DMS 273 (cell line): Measurements from ENCODE around the gene CDC6.

Experiments
- DNase-seq: peaks from one replicate; lab custom pipeline; 2025; ENCODE audit not compliant: unreplicated experiment; lab: John Stamatoyannopoulos, UW

The CDC6 gene

GRCh38 chr17:40322358-40323315 lies 35.0 kb downstream of the CDC6 start:
- DNase-seq: peak; percentile 66

GRCh38 chr17:40323391-40324381 lies 36.0 kb downstream of the CDC6 start:
- peak; percentile 60 for DNase-seq

- DNase-seq: no peak
Measured at GRCh38 chr17:40325156-40326013, 37.7 kb downstream of the CDC6 start.

GRCh38 chr17:40326014-40326831 lies 38.5 kb downstream of the CDC6 start:
- DNase-seq: no peak

GRCh38 chr17:40326832-40327199 lies 39.1 kb downstream of the CDC6 start:
- no peak for DNase-seq

GRCh38 chr17:40327244-40327729 lies 39.6 kb downstream of the CDC6 start:
- DNase-seq: no peak

- DNase-seq: peak; percentile 32
Measured at GRCh38 chr17:40327735-40328385, 40.2 kb downstream of the CDC6 start.

GRCh38 chr17:40328386-40328766 lies 40.7 kb downstream of the CDC6 start:
- DNase-seq: no peak

- peak; percentile 82 for DNase-seq
Measured at GRCh38 chr17:40329839-40330794, 42.4 kb downstream of the CDC6 start.

- DNase-seq: no peak
Measured at GRCh38 chr17:40330850-40331470, 43.3 kb downstream of the CDC6 start.

GRCh38 chr17:40331743-40332641 lies 44.3 kb downstream of the CDC6 start:
- DNase-seq: peak; percentile 64

- no peak for DNase-seq
Measured at GRCh38 chr17:40333781-40334448, 46.2 kb downstream of the CDC6 start.

GRCh38 chr17:40335620-40336019 lies 47.9 kb downstream of the CDC6 start:
- DNase-seq: no peak

GRCh38 chr17:40337351-40337750 lies 49.7 kb downstream of the CDC6 start:
- no peak for DNase-seq

GRCh38 chr17:40338058-40338457 lies 50.4 kb downstream of the CDC6 start:
- no peak for DNase-seq
